A673 (cell line): ENCODE results near the gene EHD1.

ENCODE experiments used
- CTCF ChIP-seq: fragments of 300-800, 200-600 bp; sonication (generic); conservative IDR thresholded peaks from 2 replicates; pipeline ENCODE4 v1.5.1; 2017; ENCODE audit warnings: low read depth, mild to moderate bottlenecking, antibody characterized with exemption, low read length, moderate library complexity, mixed read lengths
- EZH2 ChIP-seq: fragments of 200-600 bp; sonication (generic); IDR thresholded peaks from 2 replicates; pipeline ENCODE4 v1.6.1; 2017; ENCODE audit warnings: borderline replicate concordance, low read depth, mild to moderate bottlenecking, mixed read lengths, antibody characterized with exemption, low read length; ENCODE audit not compliant: poor library complexity, severe bottlenecking

- TF ChIP-seq CTCF, result no peak
- no peak for TF ChIP-seq EZH2
Observed at GRCh38 chr11:64923944-64924909, 45.8 kb upstream of the EHD1 start, which contains the start of gene PPP2R5B.
